ENCODE data around the gene TIMM50. TPM values are rescaled to one million over a fixed set of nuclear protein-coding genes. Genes with fewer than 3 reads are reported as not detected.

The TIMM50 gene
- total RNA-seq (10 to 100 TPM; 50.5 to 53.7 (median 53.0) TPM), total RNA-seq (28.6 to 129 (median 36.2) reads per million in 29 experiments)
- total RNA-seq (2013): 32.2 TPM

DNA sequence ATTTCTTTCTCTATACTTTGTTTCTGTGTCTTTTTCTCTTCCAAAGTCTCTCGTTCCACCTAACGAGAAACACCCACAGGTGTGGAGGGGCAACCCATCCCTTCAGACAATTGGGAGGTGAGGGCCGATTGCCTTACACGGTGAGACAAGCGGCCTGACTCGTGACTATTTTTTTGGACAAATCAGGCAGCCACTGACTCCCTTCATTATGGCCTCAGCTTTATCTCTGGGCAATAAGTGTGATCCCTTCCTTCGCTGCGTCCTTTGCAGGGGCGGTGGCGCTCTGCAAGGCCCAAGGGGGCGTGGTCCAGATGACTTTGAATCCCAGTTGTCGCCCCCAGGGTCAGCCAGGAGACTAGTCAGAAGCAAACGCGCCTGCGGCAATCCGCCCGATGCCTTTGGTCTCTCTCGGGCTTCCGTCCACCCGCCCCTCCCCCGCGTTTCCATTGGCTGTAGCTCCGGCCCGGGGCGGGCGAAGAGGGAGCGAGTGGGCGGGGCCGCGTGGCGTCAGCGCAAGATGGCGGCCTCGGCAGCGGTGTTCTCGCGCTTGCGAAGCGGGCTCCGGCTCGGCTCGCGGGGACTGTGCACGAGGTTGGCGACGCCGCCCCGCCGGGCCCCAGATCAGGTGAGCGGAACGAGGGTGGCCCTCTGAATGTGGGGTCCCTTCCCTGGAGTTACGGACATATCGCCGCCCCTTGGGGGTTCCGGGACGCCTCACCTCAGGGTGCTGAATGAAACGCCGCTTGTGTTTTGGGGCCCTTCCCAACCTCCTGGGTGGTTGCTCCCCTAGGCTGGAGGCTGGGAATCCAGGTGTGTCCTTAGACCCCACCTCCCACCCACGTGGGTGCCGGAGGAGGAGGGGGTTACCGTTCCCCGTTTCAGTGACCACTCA is at the start of gene TIMM50:
TSS of gene TIMM50 (plus strand) at position 502 of the 892 bp plus-strand sequence. CDS start at position 518, 16 bp downstream.
- ATAC-seq (replicated peaks in 1 of 4): peak; percentile 96 to 100 (median 99)
- H3K9me3 Mint-ChIP-seq: no peaks in the 10 kb centered on the region
- H3K4me3 Mint-ChIP-seq: peak within 1 kb of the TSS; percentile 84 to 90 (median 88)
- Histone ChIP-seq H3K36me3 (ENCODE audit: control insufficient read depth in 2 of 2, extremely low read depth in 1 of 2, insufficient read depth in 1 of 2, low read length in 1 of 2) (peaks cover 15% of the 10 kb centered on the region in 2 donors), H3K9me3 (no peaks in the 10 kb centered on the region), H3K27ac (ENCODE audit: low read length) (peak within 1 kb of the TSS; percentile 73), H3K27me3 (replicated peaks in 1 of 2; ENCODE audit: control insufficient read depth in 2 of 2, extremely low read depth in 1 of 2, insufficient read depth in 2 of 2, low read length in 1 of 2) (no peaks in the 10 kb centered on the region), H3K4me1 (ENCODE audit: control insufficient read depth in 1 of 2, extremely low read depth in 1 of 2, insufficient read depth in 2 of 2, low read length in 2 of 2) (peaks cover 6 to 22% of the 10 kb centered on the region in 2 experiments), H3K4me3 (ENCODE audit: control insufficient read depth in 1 of 2, extremely low read depth in 1 of 2, low read length in 1 of 2) (peak within 1 kb of the TSS; percentile 90 to 97)
- peak; percentile 88 to 99 (median 94) for DNase-seq
- H3K27ac Mint-ChIP-seq: peak within 1 kb of the TSS; percentile 94 to 96
- POLR2A ChIA-PET: interaction anchor here (0.6 to 1.0 kb wide), 4 partner anchors 18 to 449 kb away, joined by 3 to 7 read pairs (median 5); partner anchors contain the start of gene RPS16 (in 1 of the 2)
- under 1% methylated on average over 52 of the region's 62 CpGs for WGBS (ENCODE audit: insufficient coverage)
- CTCF ChIA-PET: interaction anchor here in 1 of 2 donors (0.6 to 1.2 kb wide), 5 partner anchors 12 to 98 kb away, joined by 3 to 7 read pairs (median 3); partner anchors contain the start of genes EID2, MED29 and PAF1
- peaks cover 12% of the 10 kb centered on the region for H3K36me3 Mint-ChIP-seq
- no peaks in the 10 kb centered on the region for H3K27me3 Mint-ChIP-seq
- H3K4me1 Mint-ChIP-seq: peaks cover 25 to 28% (median 26%) of the 10 kb centered on the region in 3 donors

GRCh38 chr19:39432677-39433025 is 48.0 kb upstream of the TIMM50 start:
- POLR2A ChIA-PET: interaction anchor here in 1 of 2 donors (0.8 kb wide), 1 partner anchor 544 kb away, joined by 9 read pairs; no protein-coding TSS in a partner anchor
- no peak overlapping the region for H3K27ac Mint-ChIP-seq

DNA sequence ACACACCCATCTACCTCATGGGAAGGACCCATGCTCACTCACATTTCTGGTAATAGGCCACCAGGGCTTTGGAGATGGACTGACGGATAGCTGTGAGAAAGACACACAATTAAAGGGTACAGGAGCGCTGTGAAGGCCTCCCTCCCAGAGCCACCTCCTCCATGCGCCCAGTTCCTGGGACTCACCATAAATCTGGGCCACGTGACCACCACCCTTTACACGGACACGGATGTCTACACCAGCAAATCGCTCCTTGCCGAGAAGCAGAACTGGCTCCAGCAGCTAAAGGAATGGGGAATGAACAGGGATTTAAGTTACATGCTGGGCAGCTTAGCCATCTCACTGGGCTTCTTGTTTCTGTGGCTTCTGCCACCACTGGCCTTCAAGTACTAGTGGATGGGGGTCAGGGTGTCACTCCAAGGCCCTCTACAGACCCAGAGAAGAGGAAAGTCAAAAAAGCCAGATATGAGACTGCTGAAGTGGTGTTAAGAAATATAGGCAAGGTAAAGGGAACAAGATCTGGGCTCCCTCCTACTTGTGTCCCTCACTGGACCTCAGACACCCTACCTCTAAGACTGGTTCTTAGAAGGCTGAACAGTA is 47.1 kb upstream of the TIMM50 start:
- peaks cover 22% of the 10 kb centered on the region for H3K36me3 Mint-ChIP-seq
- ATAC-seq (replicated peaks in 1 of 4): no peak
- Histone ChIP-seq H3K36me3 (ENCODE audit: control insufficient read depth in 2 of 2, extremely low read depth in 1 of 2, insufficient read depth in 1 of 2, low read length in 1 of 2) (peaks cover 0 to 32% of the 10 kb centered on the region in 2 donors), H3K4me1 (ENCODE audit: control insufficient read depth in 1 of 2, extremely low read depth in 1 of 2, insufficient read depth in 2 of 2, low read length in 2 of 2) (peaks cover 15 to 42% of the 10 kb centered on the region in 2 experiments), H3K4me3 (ENCODE audit: control insufficient read depth in 1 of 2, extremely low read depth in 1 of 2, low read length in 1 of 2) (no peak overlapping the region), H3K27ac (ENCODE audit: low read length) (peak overlapping the region; percentile 73), H3K27me3 (replicated peaks in 1 of 2; ENCODE audit: control insufficient read depth in 2 of 2, extremely low read depth in 1 of 2, insufficient read depth in 2 of 2, low read length in 1 of 2) (no peaks in the 10 kb centered on the region), H3K9me3 (no peaks in the 10 kb centered on the region)
- POLR2A ChIA-PET: interaction anchor here in 1 of 2 donors (0.6 to 1.0 kb wide), 2 partner anchors 22 to 31 kb away, joined by 3 read pairs; partner anchors contain the start of gene PLEKHG2
- H3K9me3 Mint-ChIP-seq: no peaks in the 10 kb centered on the region
- H3K4me3 Mint-ChIP-seq: peak overlapping the region; percentile 62 to 99 (median 98)
- no CpG with 5 or more reads among the region's 8 CpGs for whole genome bisulfite sequencing (ENCODE audit: insufficient coverage)
- peaks cover 33 to 55% (median 54%) of the 10 kb centered on the region in 3 donors for H3K4me1 Mint-ChIP-seq
- CTCF ChIA-PET: interaction anchor here in 1 of 2 donors (1.1 kb wide), 1 partner anchor 91 kb away, joined by 5 read pairs; the partner anchor contains the start of gene SAMD4B
- H3K27ac Mint-ChIP-seq: peak overlapping the region; percentile 27 to 58
- no peaks in the 10 kb centered on the region for H3K27me3 Mint-ChIP-seq
- DNase-seq: no peak

More at GRCh38 chr19:39432677-39433025, 48.0 kb upstream of the TIMM50 start:
- WGBS (ENCODE audit: insufficient coverage): 91% methylated on average over 3 of the region's 8 CpGs
- ATAC-seq (replicated peaks in 1 of 4) (no peak), DNase-seq (no peak)
- Mint-ChIP-seq H3K4me3 (no peak overlapping the region), H3K27me3 (no peaks in the 10 kb centered on the region), H3K4me1 (peaks cover 33 to 55% (median 54%) of the 10 kb centered on the region in 3 donors), H3K36me3 (peaks cover 22% of the 10 kb centered on the region), H3K9me3 (no peaks in the 10 kb centered on the region)
- no peaks in the 10 kb centered on the region for H3K9me3 ChIP-seq
- no peak overlapping the region for H3K27ac ChIP-seq (ENCODE audit: low read length)
- no peaks in the 10 kb centered on the region for H3K27me3 ChIP-seq (replicated peaks in 1 of 2; ENCODE audit: control insufficient read depth in 2 of 2, extremely low read depth in 1 of 2, insufficient read depth in 2 of 2, low read length in 1 of 2)
- H3K4me1 ChIP-seq (ENCODE audit: control insufficient read depth in 1 of 2, extremely low read depth in 1 of 2, insufficient read depth in 2 of 2, low read length in 2 of 2): peaks cover 15 to 42% of the 10 kb centered on the region in 2 experiments
- no peak overlapping the region for H3K4me3 ChIP-seq (ENCODE audit: control insufficient read depth in 1 of 2, extremely low read depth in 1 of 2, low read length in 1 of 2)
- H3K36me3 ChIP-seq (ENCODE audit: control insufficient read depth in 2 of 2, extremely low read depth in 1 of 2, insufficient read depth in 1 of 2, low read length in 1 of 2): peaks cover 0 to 32% of the 10 kb centered on the region in 2 donors
- CTCF ChIA-PET: no interaction called here

GRCh38 chr19:39434123-39435076 is 46.2 kb upstream of the TIMM50 start:
- no peaks in the 10 kb centered on the region for H3K27me3 ChIP-seq (replicated peaks in 1 of 2; ENCODE audit: control insufficient read depth in 2 of 2, extremely low read depth in 1 of 2, insufficient read depth in 2 of 2, low read length in 1 of 2)
- 19% methylated on average over 7 of the region's 10 CpGs for WGBS (ENCODE audit: insufficient coverage)
- peaks cover 0 to 32% of the 10 kb centered on the region in 2 donors for H3K36me3 ChIP-seq (ENCODE audit: control insufficient read depth in 2 of 2, extremely low read depth in 1 of 2, insufficient read depth in 1 of 2, low read length in 1 of 2)
- Mint-ChIP-seq H3K36me3 (peaks cover 22% of the 10 kb centered on the region), H3K4me1 (peaks cover 33 to 55% (median 53%) of the 10 kb centered on the region in 3 donors), H3K27ac (peak overlapping the region; percentile 98 to 100), H3K27me3 (no peaks in the 10 kb centered on the region), H3K4me3 (peak overlapping the region; percentile 98 to 99 (median 99)), H3K9me3 (no peaks in the 10 kb centered on the region)
- no peaks in the 10 kb centered on the region for H3K9me3 ChIP-seq
- peak overlapping the region; percentile 67 to 75 for H3K4me3 ChIP-seq (ENCODE audit: control insufficient read depth in 1 of 2, extremely low read depth in 1 of 2, low read length in 1 of 2)
- ChIA-PET CTCF (interaction anchor here in 1 of 2 donors (1.1 to 1.8 kb wide), 4 partner anchors 11 to 92 kb away, joined by 5 to 12 read pairs (median 8); partner anchors contain the start of genes PLEKHG2, SAMD4B and SUPT5H), POLR2A (interaction anchor here (0.6 to 1.7 kb wide), 8 partner anchors 10 to 92 kb away, joined by 3 to 57 read pairs (median 8); partner anchors contain the start of genes MED29 (in 1 of the 2), PAF1 (in 1 of the 2), PLEKHG2 (in 1 of the 2) and SAMD4B (in 1 of the 2))
- H3K27ac ChIP-seq (ENCODE audit: low read length): peak overlapping the region; percentile 73
- H3K4me1 ChIP-seq (ENCODE audit: control insufficient read depth in 1 of 2, extremely low read depth in 1 of 2, insufficient read depth in 2 of 2, low read length in 2 of 2): peaks cover 15 to 42% of the 10 kb centered on the region in 2 experiments
- DNase-seq (no peak), ATAC-seq (replicated peaks in 1 of 4) (no peak)

GRCh38 chr19:39435499-39436349 is 44.9 kb upstream of the TIMM50 start, which contains the start of gene RPS16:
Gene RPS16, minus strand, starts transcription at chr19:39435949. Its CDS starts 54 bp downstream, at chr19:39435895.
- Histone ChIP-seq H3K4me3 (ENCODE audit: control insufficient read depth in 1 of 2, extremely low read depth in 1 of 2, low read length in 1 of 2) (peak within 1 kb of the TSS; percentile 67 to 75), H3K9me3 (no peaks in the 10 kb centered on the region), H3K4me1 (ENCODE audit: control insufficient read depth in 1 of 2, extremely low read depth in 1 of 2, insufficient read depth in 2 of 2, low read length in 2 of 2) (peaks cover 15 to 37% of the 10 kb centered on the region in 2 experiments), H3K27me3 (replicated peaks in 1 of 2; ENCODE audit: control insufficient read depth in 2 of 2, extremely low read depth in 1 of 2, insufficient read depth in 2 of 2, low read length in 1 of 2) (no peaks in the 10 kb centered on the region), H3K36me3 (ENCODE audit: control insufficient read depth in 2 of 2, extremely low read depth in 1 of 2, insufficient read depth in 1 of 2, low read length in 1 of 2) (peaks cover 0 to 32% of the 10 kb centered on the region in 2 donors), H3K27ac (ENCODE audit: low read length) (peak within 1 kb of the TSS; percentile 85)
- peak within 1 kb of the TSS; percentile 98 to 100 for H3K27ac Mint-ChIP-seq
- H3K4me3 Mint-ChIP-seq: peak within 1 kb of the TSS; percentile 98 to 99 (median 99)
- H3K9me3 Mint-ChIP-seq: no peaks in the 10 kb centered on the region
- POLR2A ChIA-PET: interaction anchor here (0.5 to 1.7 kb wide), 24 partner anchors 9 to 1658 kb away, joined by 3 to 57 read pairs (median 4); partner anchors contain the start of genes MED29 (in 2 of the 2), PAF1 (in 2 of the 2), SUPT5H (in 2 of the 2) and FAM98C (in 1 of the 2)
- ATAC-seq (replicated peaks in 1 of 4) (peak; percentile 95 to 97 (median 96)), DNase-seq (peak; percentile 97 to 99 (median 98))
- under 1% methylated on average over 48 of the region's 61 CpGs for WGBS (ENCODE audit: insufficient coverage)
- no peaks in the 10 kb centered on the region for H3K27me3 Mint-ChIP-seq
- peaks cover 43 to 54% (median 50%) of the 10 kb centered on the region in 3 donors for H3K4me1 Mint-ChIP-seq
- peaks cover 22% of the 10 kb centered on the region for H3K36me3 Mint-ChIP-seq
- CTCF ChIA-PET: interaction anchor here in 1 of 2 donors (0.8 to 1.8 kb wide), 15 partner anchors 9 to 666 kb away, joined by 3 to 12 read pairs (median 3); partner anchors contain the start of genes PLEKHG2, PSMC4, SAMD4B and SUPT5H
